ENCODE measurements around the gene SHBG. TPM values are rescaled to one million over a fixed set of nuclear protein-coding genes. Genes with fewer than 3 reads are reported as not detected.

The SHBG gene
- total and polyA plus RNA-seq, 11 donors: 0.28 to 1.1 (median 0.65) TPM; not detected in 4

- no peaks in the 10 kb centered on the region for H3K27me3 ChIP-seq
- no peak overlapping the region for H3K4me3 ChIP-seq
- H3K36me3 ChIP-seq: peaks cover 3 to 39% (median 35%) of the 10 kb centered on the region in 9 donors
- ATAC-seq: no peak
- H3K4me1 ChIP-seq: no peaks in the 10 kb centered on the region
- peaks cover 0 to 13% (median 4%) of the 10 kb centered on the region in 12 donors for H3K9me3 ChIP-seq
- WGBS, 4 donors: 76 to 79% (median 77%) methylated on average over 10 of the region's 10 CpGs
- intact Hi-C loops (cut with DNase I): no loop called here
- no peak for TF ChIP-seq CTCF (IDR thresholded peaks at IDR 0.05)
- TF ChIP-seq POLR2A (IDR thresholded peaks at IDR 0.05): no peak
- no peak overlapping the region for H3K27ac ChIP-seq
- DNase-seq: no peak
Observed at GRCh38 chr17:7677388-7678067, 47.6 kb downstream of the SHBG start.

Other genes starting within 250 kb of the SHBG start
- gene TNK1, start 249.0 kb upstream of the SHBG start, total RNA-seq: 1 to 10 TPM; 1.4 to 6.2 (median 2.2) TPM
- gene TNK1, start 249.0 kb upstream of the SHBG start, polyA plus RNA-seq: 1 to 10 TPM; 1.8 to 2.1 TPM
- 10 to 100 TPM; 14.3 to 29.5 (median 16.4) TPM for gene PLSCR3, start 235.6 kb upstream of the SHBG start, total RNA-seq
- gene PLSCR3, start 235.6 kb upstream of the SHBG start, polyA plus RNA-seq: 10 to 100 TPM; 21.2 to 28.3 TPM
- 10 to 100 TPM; 51.9 to 78.7 (median 69.5) TPM for gene TMEM256, start 226.0 kb upstream of the SHBG start, total RNA-seq
- 100 to 1,000 TPM in 1 of 2 donors, 10 to 100 TPM in 1; 74.4 to 195 TPM for gene TMEM256, start 226.0 kb upstream of the SHBG start, polyA plus RNA-seq
- gene NLGN2, start 222.3 kb upstream of the SHBG start, total RNA-seq: 10 to 100 TPM in 2 of 9 donors, 1 to 10 TPM in 7; 4.6 to 12.9 (median 7.3) TPM
- 10 to 100 TPM in 1 of 2 donors, 1 to 10 TPM in 1; 3.5 to 11.1 TPM for gene NLGN2, start 222.3 kb upstream of the SHBG start, polyA plus RNA-seq
- gene SPEM1, start 209.8 kb upstream of the SHBG start, total RNA-seq: not detected
- not detected for gene SPEM1, start 209.8 kb upstream of the SHBG start, polyA plus RNA-seq
- not detected for gene SPEM2, start 204.5 kb upstream of the SHBG start, total RNA-seq
- not detected for gene SPEM2, start 204.5 kb upstream of the SHBG start, polyA plus RNA-seq
- not detected for gene SPEM3, start 201.3 kb upstream of the SHBG start, total RNA-seq
- not detected for gene SPEM3, start 201.3 kb upstream of the SHBG start, polyA plus RNA-seq
- gene TMEM102, start 194.7 kb upstream of the SHBG start, total RNA-seq: 1 to 10 TPM; 1.7 to 6.8 (median 4.0) TPM
- 1 to 10 TPM; 1.8 to 4.5 TPM for gene TMEM102, start 194.7 kb upstream of the SHBG start, polyA plus RNA-seq
- 1 to 10 TPM; 2.8 to 9.6 (median 7.8) TPM for gene FGF11, start 190.6 kb upstream of the SHBG start, total RNA-seq
- gene FGF11, start 190.6 kb upstream of the SHBG start, polyA plus RNA-seq: 1 to 10 TPM; 1.6 to 9.6 TPM
- gene CHRNB1, start 185.1 kb upstream of the SHBG start, total RNA-seq: 10 to 100 TPM in 7 of 9 donors, 1 to 10 TPM in 2; 8.2 to 14.2 (median 11.0) TPM
- 10 to 100 TPM; 11.2 to 27.3 TPM for gene CHRNB1, start 185.1 kb upstream of the SHBG start, polyA plus RNA-seq
- 10 to 100 TPM; 51.8 to 77.2 (median 59.5) TPM for gene ZBTB4, start 150.5 kb upstream of the SHBG start, total RNA-seq
- gene ZBTB4, start 150.5 kb upstream of the SHBG start, polyA plus RNA-seq: 10 to 100 TPM; 29.3 to 35.3 TPM
- not detected for gene SLC35G6, start 148.7 kb upstream of the SHBG start, total RNA-seq
- under 1 TPM in 1 of 2 donors, not detected in 1; 0.08 TPM for gene SLC35G6, start 148.7 kb upstream of the SHBG start, polyA plus RNA-seq
- gene POLR2A, start 145.8 kb upstream of the SHBG start, total RNA-seq: 10 to 100 TPM; 31.4 to 77.6 (median 50.7) TPM
- gene POLR2A, start 145.8 kb upstream of the SHBG start, polyA plus RNA-seq: 10 to 100 TPM; 17.3 to 18.5 TPM
- gene TNFSF12, start 81.1 kb upstream of the SHBG start, total RNA-seq: 10 to 100 TPM; 20.3 to 49.5 (median 35.1) TPM
- gene TNFSF12, start 81.1 kb upstream of the SHBG start, polyA plus RNA-seq: 10 to 100 TPM; 19.6 to 36.8 TPM
- 10 to 100 TPM in 3 of 9 donors, 1 to 10 TPM in 6; 3.7 to 43.0 (median 6.4) TPM for gene TNFSF13, start 71.4 kb upstream of the SHBG start, total RNA-seq
- gene TNFSF13, start 71.4 kb upstream of the SHBG start, polyA plus RNA-seq: 1 to 10 TPM; 6.9 to 7.1 TPM
- gene SENP3, start 68.2 kb upstream of the SHBG start, total RNA-seq: 10 to 100 TPM; 26.4 to 59.5 (median 28.9) TPM
- gene SENP3, start 68.2 kb upstream of the SHBG start, polyA plus RNA-seq: 10 to 100 TPM; 29.1 to 65.5 TPM
- gene CD68, start 50.5 kb upstream of the SHBG start, total RNA-seq: 100 to 1,000 TPM in 2 of 9 donors, 10 to 100 TPM in 6, 1 to 10 TPM in 1; 9.9 to 324 (median 22.5) TPM
- 10 to 100 TPM; 11.3 to 46.7 TPM for gene CD68, start 50.5 kb upstream of the SHBG start, polyA plus RNA-seq
- 10 to 100 TPM; 18.4 to 90.1 (median 25.4) TPM for gene MPDU1, start 46.3 kb upstream of the SHBG start, total RNA-seq
- gene MPDU1, start 46.3 kb upstream of the SHBG start, polyA plus RNA-seq: 100 to 1,000 TPM in 1 of 2 donors, 10 to 100 TPM in 1; 33.3 to 106 TPM
- gene SOX15, start 40.0 kb upstream of the SHBG start, total RNA-seq: 1 to 10 TPM in 4 of 9 donors, under 1 TPM in 4, not detected in 1; 0.65 to 8.0 (median 1.2) TPM
- gene SOX15, start 40.0 kb upstream of the SHBG start, polyA plus RNA-seq: 1 to 10 TPM in 1 of 2 donors, under 1 TPM in 1; 0.32 to 2.2 TPM
- gene FXR2, start 15.2 kb upstream of the SHBG start, total RNA-seq: 100 to 1,000 TPM in 4 of 9 donors, 10 to 100 TPM in 5; 68.0 to 121 (median 98.6) TPM
- gene FXR2, start 15.2 kb upstream of the SHBG start, polyA plus RNA-seq: 100 to 1,000 TPM in 1 of 2 donors, 10 to 100 TPM in 1; 72.4 to 123 TPM
- 10 to 100 TPM; 50.0 to 76.0 (median 57.3) TPM for gene SAT2, start 2.3 kb upstream of the SHBG start, total RNA-seq
- gene SAT2, start 2.3 kb upstream of the SHBG start, polyA plus RNA-seq: 100 to 1,000 TPM; 113 to 131 TPM
- 1 to 10 TPM; 1.3 to 6.6 (median 2.9) TPM for gene ATP1B2, start 20.8 kb downstream of the SHBG start, total RNA-seq
- gene ATP1B2, start 20.8 kb downstream of the SHBG start, polyA plus RNA-seq: 1 to 10 TPM in 1 of 2 donors, under 1 TPM in 1; 0.60 to 2.6 TPM
- gene TP53, start 57.4 kb downstream of the SHBG start, total RNA-seq: 10 to 100 TPM; 10.0 to 44.6 (median 12.8) TPM
- 1 to 10 TPM; 6.8 to 9.0 TPM for gene TP53, start 57.4 kb downstream of the SHBG start, polyA plus RNA-seq
- 1 to 10 TPM; 3.7 to 9.8 (median 4.8) TPM for gene WRAP53, start 58.3 kb downstream of the SHBG start, total RNA-seq
- gene WRAP53, start 58.3 kb downstream of the SHBG start, polyA plus RNA-seq: 10 to 100 TPM in 1 of 2 donors, 1 to 10 TPM in 1; 5.4 to 12.0 TPM
- 1 to 10 TPM in 1 of 9 donors, under 1 TPM in 8; 0.10 to 4.6 (median 0.36) TPM for gene EFNB3, start 75.1 kb downstream of the SHBG start, total RNA-seq
- under 1 TPM; 0.15 to 0.43 TPM for gene EFNB3, start 75.1 kb downstream of the SHBG start, polyA plus RNA-seq
- gene DNAH2, start 87.6 kb downstream of the SHBG start, total RNA-seq: under 1 TPM in 5 of 9 donors, not detected in 4; 0.02 to 0.56 (median 0.05) TPM
- gene DNAH2, start 87.6 kb downstream of the SHBG start, polyA plus RNA-seq: under 1 TPM; 0.04 TPM
- 10 to 100 TPM in 8 of 9 donors, 1 to 10 TPM in 1; 7.4 to 29.3 (median 24.8) TPM for gene KDM6B, start 204.1 kb downstream of the SHBG start, total RNA-seq
- 10 to 100 TPM; 11.6 to 14.4 TPM for gene KDM6B, start 204.1 kb downstream of the SHBG start, polyA plus RNA-seq
- gene TMEM88, start 224.9 kb downstream of the SHBG start, total RNA-seq: 100 to 1,000 TPM in 1 of 9 donors, 10 to 100 TPM in 8; 16.7 to 130 (median 27.0) TPM
- gene TMEM88, start 224.9 kb downstream of the SHBG start, polyA plus RNA-seq: 100 to 1,000 TPM in 1 of 2 donors, 10 to 100 TPM in 1; 97.7 to 112 TPM
- gene NAA38, start 227.4 kb downstream of the SHBG start, total RNA-seq: 100 to 1,000 TPM in 1 of 9 donors, 10 to 100 TPM in 8; 60.9 to 141 (median 72.4) TPM
- gene NAA38, start 227.4 kb downstream of the SHBG start, polyA plus RNA-seq: 100 to 1,000 TPM in 1 of 2 donors, 10 to 100 TPM in 1; 75.2 to 179 TPM
- 10 to 100 TPM in 8 of 9 donors, 1 to 10 TPM in 1; 9.3 to 20.4 (median 16.6) TPM for gene CYB5D1, start 227.9 kb downstream of the SHBG start, total RNA-seq
- gene CYB5D1, start 227.9 kb downstream of the SHBG start, polyA plus RNA-seq: 10 to 100 TPM; 11.7 to 15.5 TPM